GDM1 (cell line): ENCODE measurements around the gene MSMB.
"Not testable (repeated sequence)": the region's sequence is repeated elsewhere in the genome, so short reads cannot be mapped to it uniquely, and the experiment has no call there.

Experiments used
- DNase-seq: peaks from one replicate; lab custom pipeline; 2025; lab: John Stamatoyannopoulos, UW

Gene MSMB

GRCh38 chr10:46069771-46070463 lies 23.8 kb upstream of the MSMB start:
- no peak for DNase-seq

GRCh38 chr10:46068905-46069304 lies 22.8 kb upstream of the MSMB start:
- no peak for DNase-seq

- no peak for DNase-seq
Measured at GRCh38 chr10:46068117-46068516, 22.0 kb upstream of the MSMB start.

- DNase-seq, result no peak
Measured at GRCh38 chr10:46064269-46064817, 18.3 kb upstream of the MSMB start.

GRCh38 chr10:46062723-46063428 lies 16.8 kb upstream of the MSMB start:
- no peak for DNase-seq

DNA sequence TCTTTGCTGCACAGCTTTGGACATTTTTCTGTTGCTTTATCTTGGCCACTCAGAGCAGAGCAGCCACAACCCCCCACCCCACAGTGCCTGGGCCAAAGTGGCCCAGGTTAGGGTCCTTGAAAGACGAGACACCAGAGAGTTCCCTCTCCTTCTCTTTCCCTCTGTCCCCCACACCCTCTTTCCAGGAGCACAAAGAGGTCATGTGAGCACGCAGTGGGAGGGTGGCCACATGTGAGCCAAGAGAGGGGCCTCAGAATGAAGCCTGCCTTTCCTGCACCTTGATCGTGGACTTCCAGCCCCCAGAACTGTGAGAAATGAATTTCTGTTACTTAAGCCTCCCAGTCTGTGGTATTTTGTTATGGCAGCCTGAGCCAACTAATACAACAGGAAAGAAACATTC lies 14.6 kb upstream of the MSMB start:
- DNase-seq, result no peak

- DNase-seq, result not testable (repeated sequence)
Measured at GRCh38 chr10:46057927-46058326, 11.9 kb upstream of the MSMB start.

GRCh38 chr10:46057038-46057437 lies 11.0 kb upstream of the MSMB start:
- DNase-seq, result no peak

- no peak for DNase-seq
Measured at GRCh38 chr10:46055771-46056170, 9.7 kb upstream of the MSMB start.

DNA sequence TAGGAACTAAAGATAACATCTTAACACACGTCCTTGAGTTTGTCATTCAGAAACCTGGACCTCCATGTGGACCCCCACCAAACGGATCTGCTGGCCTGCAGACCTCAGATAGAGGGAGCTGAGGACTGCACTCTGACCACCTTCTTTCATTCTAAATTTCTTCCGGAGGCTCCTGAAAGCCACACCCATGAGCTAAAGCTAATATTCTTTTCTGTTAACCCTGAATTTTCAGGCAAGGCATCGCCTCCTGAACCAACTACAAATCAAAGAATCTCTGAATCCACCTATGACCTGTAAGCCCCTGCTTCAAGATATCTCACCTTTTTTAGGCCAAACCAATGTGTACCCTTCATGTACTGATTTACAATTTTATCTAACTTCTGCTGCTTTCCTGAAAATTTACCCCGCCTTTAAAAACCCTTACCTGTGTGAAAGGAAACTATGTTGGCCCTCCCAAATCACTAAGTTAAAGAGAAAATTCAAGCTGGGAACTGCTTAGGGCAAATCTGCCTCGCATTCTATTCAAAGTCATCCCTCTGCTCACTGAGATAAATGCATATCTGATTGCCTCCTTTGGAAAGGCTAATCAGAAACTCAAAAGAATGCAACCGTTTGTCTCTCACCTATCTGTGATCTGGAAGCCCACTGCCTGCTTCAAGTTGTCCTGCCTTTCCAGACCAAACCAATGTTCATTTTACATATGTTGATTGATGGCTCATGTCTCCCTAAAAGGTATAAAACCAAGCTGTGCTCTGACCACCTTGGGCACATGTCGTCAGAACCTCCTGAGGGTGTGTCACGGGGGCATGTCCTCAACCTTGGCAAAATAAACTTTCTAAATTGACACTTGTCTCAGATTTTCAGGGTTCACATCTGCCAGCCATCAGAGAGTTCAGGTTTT lies 7.7 kb upstream of the MSMB start:
- no peak for DNase-seq

DNA sequence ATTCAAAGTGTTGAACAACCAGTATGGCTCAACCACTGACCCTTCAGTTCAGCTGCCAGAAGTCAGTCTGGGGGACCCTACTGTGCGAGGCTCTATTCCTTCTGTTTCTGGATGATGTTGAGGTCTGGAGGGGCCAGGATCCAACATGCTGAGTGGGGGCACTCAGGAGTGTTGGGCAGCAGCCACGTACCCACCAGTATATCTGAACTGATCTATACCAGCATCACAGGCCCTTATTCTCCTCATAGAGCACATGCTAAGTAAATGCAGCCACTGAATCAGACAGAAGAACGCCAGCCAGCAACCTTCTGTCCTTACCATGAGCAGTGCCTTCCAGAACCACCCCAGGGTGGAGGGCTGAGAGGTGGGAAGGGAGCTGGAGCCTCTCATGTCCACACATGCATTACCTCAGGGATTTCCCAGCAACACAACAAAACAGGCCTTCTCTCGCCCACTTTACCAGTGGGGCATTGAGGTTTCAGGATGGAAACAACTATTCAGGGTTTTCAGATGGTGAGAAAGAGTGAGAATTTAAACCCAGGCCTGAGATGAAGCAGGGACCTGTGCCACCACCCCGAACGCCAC lies 6.8 kb upstream of the MSMB start:
- DNase-seq, result no peak

GRCh38 chr10:46052057-46052790 lies 6.2 kb upstream of the MSMB start:
- no peak for DNase-seq

DNA sequence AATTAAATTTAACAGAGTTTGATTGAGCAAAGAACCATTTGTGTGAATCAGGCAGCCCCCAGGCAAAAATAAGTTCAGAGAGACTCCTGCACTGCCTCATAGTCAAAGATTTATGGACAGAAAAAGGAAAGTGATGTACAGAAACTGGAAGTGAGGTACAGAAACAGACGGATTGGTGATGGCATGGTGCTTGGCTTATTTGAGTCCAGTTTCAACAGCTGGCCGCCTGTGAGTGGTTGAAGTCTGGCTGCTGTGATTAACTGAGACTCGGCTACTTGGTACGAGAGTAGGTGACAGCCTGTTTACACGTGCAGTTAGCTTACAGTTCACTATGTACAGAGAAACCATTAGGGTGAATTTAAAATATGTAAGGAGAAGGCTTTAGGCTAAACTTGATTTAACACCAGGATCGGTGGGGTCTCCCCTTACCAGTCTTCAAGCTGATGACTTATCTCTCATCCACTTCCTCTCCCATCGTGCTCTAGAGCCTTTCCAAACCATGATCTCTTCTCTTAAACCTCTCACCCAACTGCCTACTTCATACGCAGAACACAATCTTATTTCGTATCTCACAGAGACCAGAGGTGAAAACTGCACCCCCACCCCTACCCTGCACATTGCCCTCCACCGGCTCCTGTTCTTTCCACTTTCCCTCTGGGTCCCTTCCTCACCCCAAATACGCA lies 5.0 kb upstream of the MSMB start:
- no peak for DNase-seq

- not testable (repeated sequence) for DNase-seq
Measured at GRCh38 chr10:46049497-46049831, 3.4 kb upstream of the MSMB start.

GRCh38 chr10:46048152-46048551 lies 2.1 kb upstream of the MSMB start:
- DNase-seq, result no peak

- DNase-seq, result no peak
Measured at GRCh38 chr10:46042527-46042926, 3.5 kb downstream of the MSMB start.

DNA sequence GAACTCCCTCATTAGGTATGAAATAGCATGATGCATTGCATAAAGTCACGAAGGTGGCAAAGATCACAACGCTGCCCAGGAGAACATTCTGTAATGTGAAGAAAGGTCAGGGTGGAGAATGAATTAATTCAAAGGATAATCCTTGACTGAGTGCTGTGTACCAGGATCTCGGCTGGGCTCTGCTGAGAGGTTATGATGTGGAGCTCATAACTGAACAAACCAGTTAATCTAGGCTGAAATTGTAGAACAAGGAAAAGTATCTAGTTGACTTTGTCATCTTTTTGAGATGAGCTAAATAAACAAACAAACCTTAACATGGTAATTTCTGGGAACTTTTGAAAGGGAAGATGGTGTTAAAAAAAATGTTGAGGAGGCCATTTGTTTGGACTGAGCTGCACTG lies 6.1 kb downstream of the MSMB start:
- no peak for DNase-seq

- DNase-seq, result no peak
Measured at GRCh38 chr10:46037107-46037825, 8.8 kb downstream of the MSMB start.

DNA sequence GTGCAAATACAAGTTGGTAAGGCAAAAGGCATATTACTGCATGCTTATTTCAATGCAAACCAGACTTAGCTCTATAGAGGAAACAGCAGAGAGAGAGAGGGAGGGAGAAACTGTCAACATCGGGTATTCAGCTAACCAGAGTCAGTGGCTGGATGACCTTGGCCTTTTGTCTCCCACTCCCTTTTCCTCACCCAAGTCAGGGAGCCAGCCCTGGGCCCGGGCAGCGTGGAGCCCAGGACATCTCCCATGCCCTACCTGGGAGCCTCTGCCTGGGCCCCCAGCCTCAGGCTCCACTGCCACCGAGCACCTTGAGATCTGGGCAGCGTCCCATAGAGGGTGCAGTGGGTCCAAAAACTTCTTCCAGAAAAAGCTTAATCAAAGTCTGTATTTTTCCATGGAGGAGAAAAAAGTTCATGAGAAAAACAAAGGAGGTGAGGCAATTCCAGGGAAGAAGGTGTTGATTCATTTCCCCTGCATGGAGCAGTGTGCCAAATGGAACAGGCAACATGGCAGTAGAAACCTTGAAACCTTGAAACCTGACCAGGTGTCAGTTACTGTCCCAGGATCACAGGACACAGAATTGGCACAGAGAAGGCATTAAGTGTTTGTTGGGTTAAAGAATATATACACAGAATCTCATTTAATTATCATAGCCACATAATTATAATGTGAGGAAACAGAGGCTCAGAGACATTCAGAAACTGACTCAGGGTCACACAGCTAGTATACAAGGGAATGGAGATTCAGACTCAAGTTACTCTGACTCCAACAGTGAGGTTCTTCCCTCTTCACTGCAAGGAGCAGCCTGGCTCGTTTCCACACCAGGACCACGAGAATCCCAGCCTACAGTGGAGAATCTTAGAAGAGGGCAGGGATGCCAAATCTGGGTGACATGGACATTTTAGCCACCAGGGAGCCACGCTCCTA lies 9.9 kb downstream of the MSMB start:
- DNase-seq, result no peak
